Measurements from ENCODE around the gene SLC16A6.
"Not testable (repeated sequence)": the region's sequence is repeated elsewhere in the genome, so short reads cannot be mapped to it uniquely, and the experiment has no call there.

SLC16A6 gene

DNA sequence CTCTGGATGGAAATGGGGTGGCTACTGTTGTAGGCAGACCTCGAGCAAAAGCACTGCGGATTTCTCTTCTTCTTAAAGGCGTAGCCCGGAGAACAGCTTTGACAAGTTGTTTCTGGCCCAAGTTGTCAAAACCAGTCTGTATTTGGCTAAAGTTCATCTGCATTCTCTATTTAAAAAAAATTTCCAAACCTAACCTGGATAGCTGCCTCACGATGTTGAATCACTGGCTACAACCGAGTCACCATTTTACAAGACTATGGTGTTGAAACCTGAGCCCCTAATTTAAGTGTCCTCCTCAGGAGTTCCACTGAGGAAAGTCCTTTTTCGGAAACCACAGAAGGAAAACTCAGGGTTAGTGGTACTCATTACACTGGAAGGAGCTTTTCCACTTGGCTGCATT, 1.5 kb downstream of the SLC16A6 start:
- DNase-seq = no peak

DNA sequence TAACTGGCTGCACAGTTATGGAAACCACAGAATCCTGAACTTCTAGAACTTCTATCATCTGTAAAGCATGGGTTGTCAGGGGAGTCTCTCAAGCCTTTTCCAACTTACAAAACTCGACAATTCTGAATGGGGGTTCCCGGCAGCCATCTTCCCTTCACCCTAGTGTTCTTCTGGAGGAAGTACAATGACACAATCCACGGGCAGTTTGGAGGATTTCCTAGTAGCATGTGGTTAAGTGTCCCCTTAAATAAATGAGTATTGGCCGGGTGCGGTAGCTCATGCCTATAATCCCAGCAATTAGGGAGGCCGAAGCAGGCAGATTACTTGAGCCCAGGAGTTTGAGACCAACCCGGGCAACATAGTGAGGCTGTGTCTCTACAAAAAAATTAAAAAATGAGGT, 2.1 kb downstream of the SLC16A6 start:
- DNase-seq = peak in 2 of 5 experiments; percentile 17 to 43

DNA sequence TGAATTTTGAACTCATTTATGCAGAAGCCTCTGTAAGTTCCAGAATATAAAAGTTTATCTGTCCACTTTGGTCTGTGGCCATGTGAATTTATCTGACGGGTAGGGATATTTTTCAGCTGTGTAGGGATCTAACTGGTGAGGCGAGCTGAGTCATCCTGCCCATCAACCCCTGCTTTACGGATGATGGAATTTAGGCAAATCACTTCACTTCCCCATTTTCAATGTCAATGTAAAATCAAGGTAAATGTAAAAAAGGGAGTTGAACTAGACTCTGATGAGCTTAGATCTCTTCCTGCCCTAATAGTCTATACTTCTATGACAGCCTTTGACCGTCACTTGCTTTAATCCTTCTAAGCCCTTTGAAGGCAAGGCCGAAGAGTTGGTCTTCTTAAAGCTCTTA, 2.6 kb downstream of the SLC16A6 start:
- no peak for DNase-seq

DNA sequence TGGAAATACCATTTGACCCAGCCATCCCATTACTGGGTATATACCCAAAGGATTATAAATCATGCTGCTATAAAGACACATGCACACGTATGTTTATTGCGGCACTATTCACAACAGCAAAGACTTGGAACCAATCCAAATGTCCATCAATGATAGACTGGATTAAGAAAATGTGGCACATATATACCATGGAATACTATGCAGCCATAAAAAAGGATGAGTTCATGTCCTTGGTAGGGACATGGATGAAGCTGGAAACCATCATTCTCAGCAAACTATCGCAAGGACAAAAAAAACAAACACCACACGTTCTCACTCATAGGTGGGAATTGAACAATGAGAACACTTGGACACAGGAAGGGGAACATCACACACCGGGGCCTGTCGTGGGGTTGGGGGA, 9.0 kb downstream of the SLC16A6 start:
- DNase-seq = not testable (repeated sequence)

DNA sequence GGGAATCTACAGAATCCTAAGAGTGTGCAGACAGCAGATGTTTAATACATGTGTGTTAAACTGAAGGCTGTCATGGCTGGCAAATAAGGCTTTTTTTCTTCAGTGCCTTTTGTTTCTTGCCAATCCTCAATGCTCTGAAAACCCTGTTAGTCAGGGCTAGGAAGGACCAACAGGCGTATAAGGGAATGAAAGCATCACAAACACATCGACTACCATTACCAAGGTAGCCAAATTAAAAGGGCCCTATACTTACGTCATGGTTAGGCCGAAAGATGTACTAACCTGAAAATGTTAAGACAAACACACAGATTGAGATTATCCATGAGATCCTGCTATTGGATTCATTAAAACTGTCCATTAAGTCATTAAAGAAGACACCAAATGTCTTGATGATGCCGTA, 13.1 kb downstream of the SLC16A6 start:
- DNase-seq = no peak

DNA sequence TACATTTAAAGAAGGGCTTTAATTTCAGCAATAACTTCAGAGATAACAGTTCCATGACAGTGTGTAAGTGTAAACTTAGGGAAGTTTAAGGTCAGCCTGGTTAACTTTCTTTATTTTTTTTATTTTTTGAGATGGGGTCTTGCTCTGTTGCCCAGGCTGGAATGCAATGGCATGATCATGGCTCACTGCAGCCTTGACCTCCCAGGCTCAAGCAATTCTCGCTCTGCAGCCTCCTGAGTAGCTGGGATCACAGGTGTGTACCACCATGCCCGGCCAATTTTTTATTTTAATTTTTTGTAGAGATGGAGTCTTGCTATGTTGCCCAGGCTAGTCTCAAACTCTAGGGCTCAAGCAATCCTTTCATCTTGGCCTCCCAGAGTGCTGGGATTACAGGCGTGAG, 14.6 kb downstream of the SLC16A6 start:
- DNase-seq = not testable (repeated sequence)

DNA sequence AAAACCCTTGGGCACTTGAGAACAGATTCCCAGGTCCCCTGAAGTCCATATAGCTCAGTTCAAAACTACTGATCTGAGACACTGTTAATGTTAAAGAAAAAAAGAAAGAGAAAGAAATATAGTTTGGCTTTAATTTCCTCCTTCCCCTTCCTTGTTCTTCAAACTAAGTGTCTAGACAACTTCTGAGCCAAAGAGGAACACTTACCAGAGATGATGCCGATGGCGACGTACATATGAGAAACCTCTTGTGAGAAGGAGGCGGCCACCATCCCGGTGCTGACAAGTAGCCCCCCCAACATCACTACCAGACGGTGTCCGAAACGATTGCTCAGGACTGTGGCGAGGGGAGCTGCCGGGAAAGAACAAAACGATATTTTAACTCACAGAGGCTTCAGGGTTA, 17.2 kb downstream of the SLC16A6 start:
- no peak for DNase-seq

DNA sequence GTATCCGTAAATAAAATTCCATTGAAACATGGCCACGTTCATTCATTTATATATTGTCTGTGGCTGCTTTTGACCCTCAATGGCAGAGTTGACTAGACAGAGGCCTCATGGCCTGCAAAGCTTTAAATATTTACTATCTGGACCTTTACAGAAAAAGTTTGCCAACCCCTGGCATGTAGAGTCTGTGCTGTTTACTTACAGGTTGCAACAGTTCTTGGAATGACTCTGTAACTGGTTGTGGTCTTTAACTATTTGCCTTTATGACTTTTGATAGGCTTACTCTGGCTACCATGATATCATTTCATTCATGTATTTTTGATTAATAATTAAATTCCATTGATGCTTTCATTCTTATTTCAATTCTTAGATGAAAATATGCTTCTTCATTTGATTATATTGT, 25.1 kb downstream of the SLC16A6 start:
- DNase-seq = peak in 1 of 5 experiments; percentile 34

DNA sequence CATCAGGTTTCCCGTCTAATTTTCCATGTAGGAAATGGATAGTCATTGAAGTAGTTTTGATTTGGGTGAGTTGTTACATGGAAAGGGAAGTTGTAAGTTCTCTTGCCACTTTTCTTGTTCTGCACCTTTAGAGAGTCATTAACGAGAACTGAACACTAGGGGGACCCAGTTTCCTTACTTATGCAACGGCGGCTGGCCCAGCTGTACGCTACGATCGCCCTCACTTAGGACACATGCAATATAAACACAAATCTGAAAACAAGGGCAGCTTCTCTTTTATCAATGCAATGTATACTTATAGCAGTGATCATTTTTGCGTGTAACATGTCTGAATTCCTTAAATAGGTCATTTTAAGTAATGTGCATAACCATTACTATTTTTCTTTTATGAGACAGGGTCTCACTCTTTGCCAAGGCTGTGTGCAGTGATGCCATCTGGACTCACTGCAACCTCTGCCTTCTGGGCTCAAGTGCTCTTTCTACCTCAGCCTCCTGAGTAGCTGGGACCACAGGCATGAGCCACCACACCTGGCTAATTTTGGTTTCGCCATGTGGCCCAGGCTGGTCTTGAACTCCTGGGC, 27.7 kb downstream of the SLC16A6 start:
- peak in 1 of 5 experiments; percentile 66 for DNase-seq

DNA sequence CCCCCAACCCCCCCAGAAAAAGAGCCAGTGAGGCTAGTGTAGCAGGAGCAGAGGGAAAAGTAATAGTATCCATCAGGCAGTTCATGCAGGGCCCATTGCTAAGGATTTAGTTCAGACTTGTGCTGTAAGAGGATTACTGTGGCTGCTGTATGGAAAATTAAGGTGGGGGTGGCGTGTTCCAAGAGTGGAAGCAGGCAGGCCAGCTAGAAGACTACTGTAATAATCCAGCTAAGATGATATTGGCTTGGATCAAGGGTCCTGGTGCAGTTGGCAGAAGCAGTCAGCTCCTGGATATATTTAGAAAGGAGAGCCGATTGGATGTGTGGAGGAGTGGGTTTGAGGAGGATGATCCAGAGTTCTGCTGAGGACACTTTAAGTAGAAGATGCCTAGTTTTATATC, 28.5 kb downstream of the SLC16A6 start:
- not testable (repeated sequence) for DNase-seq

DNA sequence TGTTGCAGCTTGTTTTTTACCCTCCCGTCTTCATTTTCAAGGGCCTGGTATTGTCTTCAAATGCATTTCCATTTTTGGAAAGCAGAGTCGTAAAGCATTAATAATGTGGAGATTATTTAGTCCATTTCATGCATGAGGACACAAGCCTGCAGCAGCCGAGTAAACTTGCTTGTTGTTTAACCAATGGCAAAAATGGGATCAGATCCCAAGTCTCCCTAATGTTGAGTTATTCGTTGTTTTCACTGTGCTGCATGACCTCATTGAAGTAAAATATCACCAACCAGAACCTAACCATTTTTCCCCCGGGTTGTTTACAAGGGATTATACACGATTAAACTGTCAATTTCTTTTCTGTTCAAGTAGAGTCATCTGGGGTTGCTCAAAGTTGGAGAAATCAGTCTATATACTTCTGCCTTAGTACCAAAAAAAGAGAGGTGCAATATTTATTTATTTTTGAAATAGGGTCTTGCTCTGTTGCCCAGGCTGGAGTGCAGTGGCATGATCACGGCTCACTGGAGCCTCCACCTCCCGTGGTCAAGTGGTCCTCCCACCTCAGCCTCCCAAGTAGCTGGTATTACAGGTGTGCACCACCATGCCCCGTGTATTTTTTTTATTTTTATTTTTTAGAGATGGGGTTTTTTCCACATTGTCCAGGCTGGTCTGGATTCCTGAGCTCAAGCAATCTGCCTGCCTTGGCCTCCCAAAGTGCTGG, 30.7 kb downstream of the SLC16A6 start:
- DNase-seq = no peak

DNA sequence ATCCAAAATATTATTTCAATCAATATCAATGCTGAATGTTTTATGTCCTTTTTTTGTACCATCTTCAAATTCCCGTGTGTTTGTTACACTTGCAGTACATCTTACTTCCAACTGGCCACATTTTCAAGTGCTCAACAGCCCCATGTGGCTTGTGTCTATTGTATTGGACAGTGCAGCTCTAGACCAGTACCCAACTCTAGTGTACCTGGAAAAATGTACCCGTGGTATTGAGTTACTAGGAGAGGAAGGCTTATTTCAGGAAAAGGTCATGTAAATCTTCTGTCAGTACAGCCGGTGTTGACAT, 31.3 kb downstream of the SLC16A6 start:
- DNase-seq = not testable (repeated sequence)

DNA sequence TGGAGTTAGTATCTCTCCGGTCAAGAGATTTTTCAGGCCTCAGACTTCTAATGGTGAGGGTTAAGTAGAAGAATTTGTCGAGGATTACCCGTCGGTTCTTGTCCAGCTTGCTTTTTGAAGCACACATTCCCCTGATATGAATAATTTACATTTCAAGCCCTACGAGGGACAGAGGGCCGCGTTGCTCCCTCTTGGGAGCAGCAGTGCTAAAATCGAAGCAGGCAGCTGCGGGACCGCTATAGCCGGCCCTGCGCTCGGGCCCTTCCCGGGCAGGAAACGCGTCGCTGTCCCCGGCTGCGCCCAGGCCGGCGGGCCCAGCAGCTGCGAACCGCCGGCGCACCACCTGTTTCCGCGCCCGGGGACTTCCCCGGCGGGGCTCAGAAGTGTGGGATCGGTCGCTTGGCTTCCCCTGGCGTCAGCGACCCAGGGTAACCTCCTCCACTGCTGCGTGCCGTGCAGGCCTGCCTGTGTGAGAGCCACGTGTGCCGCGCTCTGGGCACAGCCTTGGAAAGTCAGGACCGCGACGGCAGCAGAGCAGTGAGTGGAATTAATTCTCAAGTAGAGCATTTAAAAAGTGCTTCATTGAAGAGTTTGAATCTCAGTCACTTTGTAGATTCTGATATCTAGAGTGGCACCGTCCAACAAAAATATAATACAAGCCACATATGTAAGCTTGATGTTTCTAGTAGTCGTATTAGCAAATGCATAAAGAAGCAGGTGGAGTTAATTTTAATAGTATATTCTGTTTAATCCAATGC, 31.9 kb downstream of the SLC16A6 start:
- peak; percentile 42 to 95 (median 76) for DNase-seq

DNA sequence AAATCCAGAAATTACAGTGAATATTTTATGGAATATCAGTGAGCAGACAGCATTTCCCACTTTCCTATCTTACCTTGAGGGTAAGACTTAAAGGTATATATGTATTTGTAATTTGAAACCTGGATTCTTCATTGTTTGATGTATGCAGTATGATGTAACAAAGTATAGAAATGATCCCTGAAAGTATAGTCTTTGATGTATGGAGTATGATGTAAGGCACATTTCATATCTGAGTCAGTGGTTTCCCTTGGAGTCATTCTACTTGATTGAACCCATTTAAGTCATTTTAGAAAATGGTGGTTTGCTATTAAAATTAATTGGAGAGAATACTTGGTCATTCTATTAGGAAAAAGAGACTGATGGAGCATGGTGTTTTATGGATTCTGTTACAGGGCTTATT, 33.0 kb downstream of the SLC16A6 start:
- peak in 1 of 5 experiments; percentile 35 for DNase-seq

DNA sequence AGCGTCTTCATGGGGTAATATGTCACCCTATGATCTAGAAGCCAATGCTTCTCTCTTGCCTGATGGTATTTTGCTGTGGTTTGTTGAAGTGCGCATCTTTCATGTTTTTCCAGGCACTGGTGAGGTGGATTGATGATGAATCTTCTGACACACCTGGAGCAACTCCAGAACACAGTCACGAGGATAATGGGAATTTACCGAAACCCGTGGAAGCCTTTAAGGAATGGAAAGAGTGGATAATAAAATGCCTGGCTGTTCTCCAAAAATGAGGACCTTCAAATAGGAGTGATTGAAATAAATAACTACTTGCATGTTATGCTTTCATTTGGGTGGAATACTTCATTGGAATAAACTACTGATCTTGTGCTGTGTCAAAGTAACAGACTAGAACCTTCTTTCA, 34.2 kb downstream of the SLC16A6 start:
- not testable (repeated sequence) for DNase-seq

DNA sequence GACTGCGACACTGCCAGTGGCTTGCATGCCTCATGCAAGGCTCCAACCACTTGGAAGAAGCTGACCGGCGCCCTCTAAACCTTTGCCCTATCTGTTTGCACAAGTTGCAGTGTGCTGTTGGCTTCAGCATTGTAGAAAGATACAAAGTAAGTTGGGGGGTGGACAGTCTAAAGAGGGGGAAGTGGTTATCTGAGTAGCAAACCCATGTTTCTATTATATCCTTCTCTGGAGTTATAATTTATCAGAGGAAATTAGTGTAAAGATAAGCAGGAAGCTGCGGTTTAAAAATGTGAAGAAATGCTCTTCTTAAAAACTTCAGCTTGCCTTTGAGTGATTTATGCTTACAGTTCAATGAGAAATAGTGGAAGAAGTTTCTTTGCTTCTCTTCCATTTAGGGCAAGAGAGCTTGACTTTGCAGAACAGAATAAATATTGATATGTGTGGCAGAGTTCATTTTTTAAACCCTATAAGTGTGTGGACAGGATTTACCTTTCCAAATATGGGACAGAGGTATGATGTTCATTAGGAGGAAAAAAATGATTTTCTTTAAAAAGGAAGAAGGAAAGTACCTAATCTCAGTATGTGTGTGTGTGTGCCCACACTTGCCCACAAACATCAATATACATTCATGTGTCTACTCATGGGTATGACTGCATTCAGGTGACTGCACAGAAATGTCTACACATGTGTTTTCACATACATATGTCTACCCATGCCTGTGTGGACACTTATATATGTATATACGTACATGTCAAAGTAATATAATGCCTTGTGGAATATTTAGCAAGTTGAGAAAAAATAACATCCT, 35.0 kb downstream of the SLC16A6 start:
- DNase-seq = peak in 2 of 5 experiments; percentile 59 to 80

DNA sequence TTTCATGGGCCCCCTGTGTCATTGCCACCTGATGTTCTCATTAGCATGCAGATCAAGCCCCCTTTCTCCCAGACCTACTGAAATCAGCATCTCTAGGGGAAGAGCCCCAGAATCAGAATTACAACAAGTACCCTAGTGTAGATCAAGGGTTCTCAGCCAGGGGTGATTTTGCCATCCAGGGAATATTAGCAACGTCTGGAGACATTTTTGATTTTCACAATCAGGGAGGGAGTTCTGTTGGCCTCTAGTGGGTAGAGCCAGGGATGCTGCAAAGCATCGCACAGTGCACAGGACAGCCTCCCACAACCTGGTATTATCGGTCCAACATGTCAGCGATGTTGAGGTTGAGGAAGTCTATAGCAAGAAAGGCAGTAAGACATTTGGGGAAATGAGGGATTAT, 35.8 kb downstream of the SLC16A6 start:
- no peak for DNase-seq

DNA sequence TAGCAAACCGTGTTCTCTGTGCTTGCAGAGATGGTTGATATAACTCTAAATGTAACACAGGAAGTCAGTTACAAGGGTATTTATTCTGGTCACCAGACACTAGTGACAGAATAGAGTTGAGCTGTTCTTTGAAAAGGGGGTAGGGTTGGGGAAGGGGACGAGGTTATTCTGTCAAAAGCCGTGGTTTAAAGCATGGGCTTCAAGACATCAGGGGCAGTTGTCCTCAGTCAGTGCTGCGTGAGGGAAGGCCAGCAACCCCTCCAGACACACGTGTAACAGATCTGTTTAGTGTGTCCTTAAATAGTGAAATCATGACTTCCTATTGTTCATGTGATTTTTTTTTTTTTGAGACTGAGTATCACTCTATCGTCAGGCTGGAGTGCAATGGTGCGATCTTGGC, 37.5 kb downstream of the SLC16A6 start:
- peak in 2 of 5 experiments; percentile 56 to 62 for DNase-seq

DNA sequence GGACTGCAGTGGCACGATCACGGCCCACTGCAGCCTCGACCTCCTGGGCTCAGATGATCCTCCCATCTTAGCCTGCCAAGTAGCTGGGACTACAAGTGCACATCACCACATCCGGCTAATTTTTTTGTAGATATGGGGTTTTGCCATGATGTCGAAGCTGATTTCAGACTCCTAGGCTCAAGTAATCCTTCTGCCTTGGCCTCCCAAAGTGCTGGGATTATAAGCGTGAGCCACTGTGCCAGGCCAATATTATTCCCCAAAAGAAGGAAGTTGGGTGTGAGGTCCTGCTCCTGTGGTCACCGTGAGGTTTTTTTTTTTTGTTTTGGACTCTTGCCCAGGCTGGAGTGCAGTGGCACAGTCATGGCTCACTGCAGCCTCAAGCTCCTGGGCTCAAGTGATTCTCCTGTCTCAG, 41.6 kb downstream of the SLC16A6 start:
- DNase-seq = peak in 2 of 5 experiments; percentile 48 to 80

DNA sequence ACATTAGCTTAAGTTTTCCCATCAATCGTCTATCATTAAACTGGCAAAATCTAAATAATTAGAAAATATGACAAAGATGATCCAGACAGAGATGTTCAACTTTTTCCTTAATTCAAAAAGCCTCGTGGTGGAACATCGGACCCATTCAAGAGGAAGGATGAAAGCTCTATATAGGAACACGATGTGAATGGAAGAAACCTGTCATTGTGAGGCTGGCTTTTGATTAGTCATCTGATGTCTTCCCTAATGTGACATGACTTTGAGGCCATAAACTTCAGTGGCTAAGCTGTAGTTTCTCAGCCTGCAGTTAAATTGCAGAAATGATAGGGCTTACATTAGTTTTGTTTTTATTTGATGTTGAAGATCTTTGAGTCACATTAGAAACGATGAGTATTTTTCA, 42.0 kb downstream of the SLC16A6 start:
- DNase-seq = peak in 1 of 5 experiments; percentile 69

DNA sequence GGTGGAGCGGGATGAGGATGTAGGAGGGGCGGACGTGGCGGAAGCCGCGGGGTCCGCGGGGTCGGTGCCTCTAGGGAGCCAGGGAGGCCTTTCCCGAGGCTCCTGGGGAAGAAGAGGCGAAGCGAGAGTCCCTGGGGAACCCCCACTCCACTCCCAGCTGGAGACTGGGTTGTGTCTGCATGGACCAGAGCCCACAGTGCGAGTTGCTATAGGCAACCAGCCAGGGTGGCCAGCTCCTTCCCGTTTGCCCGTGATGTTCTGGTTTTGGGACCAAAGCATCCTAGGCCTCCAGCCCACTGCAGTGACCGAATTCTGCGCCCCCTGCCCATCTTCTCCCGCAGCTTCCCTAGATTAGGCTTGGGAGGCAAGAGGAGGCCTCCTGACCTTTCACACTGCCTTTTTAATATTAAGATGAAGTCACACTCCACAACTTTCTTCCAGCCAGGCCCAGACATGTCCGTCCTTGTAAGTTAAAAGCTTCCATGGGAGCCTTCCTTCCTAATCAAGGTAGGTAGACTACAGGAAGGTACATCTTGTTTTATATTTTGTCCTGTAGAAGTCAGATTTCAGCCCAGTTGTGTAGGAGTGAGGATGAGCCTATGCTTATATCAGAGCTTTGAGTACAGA, 42.6 kb downstream of the SLC16A6 start:
- DNase-seq = peak in 1 of 5 experiments; percentile 29

DNA sequence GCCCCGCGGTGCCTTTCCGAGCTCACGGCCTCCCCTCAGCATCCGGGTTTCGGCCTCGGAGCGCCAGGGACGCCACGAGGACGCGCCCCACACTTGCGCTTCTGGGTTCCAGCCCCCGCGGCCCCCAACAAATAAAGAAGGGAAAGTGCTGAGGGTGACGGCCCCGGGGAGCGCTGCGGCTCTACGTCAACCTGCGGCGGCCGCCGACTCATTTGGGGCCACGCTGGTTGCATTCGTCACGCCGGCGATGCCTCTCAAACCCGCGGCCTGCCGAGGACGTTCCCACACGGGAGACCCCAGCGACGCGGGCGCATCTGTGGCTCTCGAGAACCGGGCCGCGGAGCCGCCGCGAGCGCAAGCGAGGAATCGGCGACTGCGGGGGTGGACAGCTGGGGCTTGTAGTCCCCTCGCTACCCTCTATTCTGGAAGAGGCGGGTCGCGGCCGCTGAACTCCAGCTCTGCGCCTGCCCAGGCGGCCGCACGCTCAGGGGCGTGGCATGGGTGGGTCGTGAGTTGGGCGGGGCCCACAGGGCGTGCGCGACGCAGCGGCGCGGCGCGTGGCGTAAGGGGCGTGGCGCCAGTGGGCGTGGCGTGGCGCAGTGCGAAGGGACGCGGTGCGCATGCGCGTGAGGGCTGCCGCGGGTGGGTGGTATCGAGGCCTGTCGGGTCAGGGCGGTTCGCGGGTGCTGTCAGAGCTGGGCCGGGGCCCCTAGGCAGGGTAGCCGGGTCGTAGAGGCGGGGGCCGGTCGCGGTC, 43.3 kb downstream of the SLC16A6 start, which contains the start of gene AMZ2:
Gene AMZ2 (plus strand): TSS at position 599 of the 754 bp plus-strand sequence. CDS start 2,145 bp downstream, outside the sequence.
- peak; percentile 94 to 99 (median 95) for DNase-seq

Data from T-helper 2 cell (primary cell).